HG02973 (cell line): ENCODE results near the gene PFDN6.
A peak's percentile ranks its signal among the peaks of the same experiment; 100 is the strongest.
"Not testable (repeated sequence)": the region's sequence is repeated elsewhere in the genome, so short reads cannot be mapped to it uniquely, and the experiment has no call there.

Source experiments
- ATAC-seq: cut with Tn5 transposase; IDR thresholded peaks from one replicate; pipeline ENCODE4 v1.9.1; 2021; ENCODE audit warnings: moderate library complexity; ENCODE audit not compliant: unreplicated experiment

Gene PFDN6

DNA sequence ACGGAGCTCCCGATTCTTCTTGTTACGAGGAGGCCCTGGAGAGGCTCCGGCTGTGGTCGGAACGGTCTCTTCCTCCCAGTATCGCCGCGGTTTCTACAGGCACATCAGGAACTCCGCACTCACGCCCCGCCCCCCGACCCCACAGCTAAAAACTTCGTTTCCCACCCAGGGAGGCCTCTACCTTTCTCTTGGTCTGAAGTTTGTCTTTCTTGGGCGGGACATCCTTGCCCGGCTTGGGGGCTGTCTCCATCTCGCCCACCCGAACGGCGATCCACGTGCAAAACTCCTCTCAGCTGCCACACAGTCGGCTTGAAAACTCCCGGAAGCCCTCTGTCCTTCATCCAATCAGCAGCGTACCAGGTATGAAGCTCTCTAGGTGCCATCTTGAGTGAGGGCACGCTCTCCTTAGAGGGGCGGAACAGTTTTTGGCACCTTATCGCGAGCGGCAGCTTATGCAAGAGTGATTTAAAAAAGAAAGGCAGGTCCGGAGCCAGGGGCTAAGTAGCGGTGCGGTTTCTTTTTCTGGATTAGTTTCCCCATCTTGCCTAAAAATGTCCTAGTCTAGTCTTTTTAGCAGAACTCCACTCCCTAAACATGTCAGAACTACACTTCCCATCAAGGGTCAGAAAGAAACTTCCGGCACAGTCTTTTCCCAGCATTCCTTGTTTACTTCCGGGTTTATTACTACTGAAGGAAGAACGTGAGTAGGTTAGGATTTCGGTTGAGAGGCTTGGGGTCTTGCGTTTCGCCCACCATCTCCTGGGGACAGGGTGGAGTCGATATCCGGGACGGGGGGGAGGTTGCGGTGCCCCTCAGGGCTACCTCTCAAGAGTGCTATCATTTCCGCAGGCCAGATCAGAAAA is at the start of gene PFDN6, which contains the start of gene WDR46:
PFDN6 (plus strand) TSS at position 681 of the 863 bp plus-strand sequence. CDS start 256 bp downstream, outside the sequence.
WDR46 (minus strand) TSS at position 319 of the 863 bp plus-strand sequence; CDS start at position 250, 69 bp downstream.
- ATAC-seq, result peak; percentile 71

DNA sequence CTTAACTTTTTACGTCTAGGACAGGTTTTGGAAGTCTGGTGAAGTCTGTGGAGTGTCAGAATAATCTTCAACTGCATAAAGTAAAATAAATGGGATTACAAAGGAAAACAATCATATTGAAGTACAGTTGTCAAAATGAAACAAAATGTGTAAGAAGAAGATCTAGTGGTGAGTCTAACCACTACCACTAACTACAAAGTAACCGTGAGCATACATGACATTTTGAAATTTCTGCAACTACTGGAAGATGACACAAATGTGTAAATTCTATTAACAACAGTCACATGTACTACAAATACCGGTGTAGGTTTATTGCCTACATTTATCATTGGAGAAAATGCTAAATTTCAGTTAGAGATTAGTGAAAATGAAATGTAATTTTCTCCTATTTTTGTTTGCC is 47.4 kb upstream of the PFDN6 start:
- no peak for ATAC-seq

DNA sequence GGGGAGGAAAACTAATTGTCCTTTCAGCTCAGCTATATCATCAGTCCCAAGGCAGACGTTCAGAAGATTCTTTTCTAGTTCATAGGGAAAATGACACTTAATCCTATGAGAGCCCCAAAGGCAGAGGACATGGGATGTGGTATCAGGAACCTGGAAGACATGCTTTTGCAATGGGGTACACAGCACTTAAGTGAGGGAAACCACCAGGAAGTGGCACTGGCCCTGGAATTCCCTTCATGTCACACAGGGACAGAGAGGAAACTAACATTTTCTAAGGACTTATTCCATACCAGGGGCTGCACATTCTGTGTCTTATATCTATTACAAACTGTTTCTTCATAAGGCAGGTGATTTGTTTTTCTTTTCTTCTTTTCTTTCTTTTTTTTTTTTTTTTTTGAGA is 45.9 kb upstream of the PFDN6 start:
- no peak for ATAC-seq

- ATAC-seq, result peak; percentile 35
Observed at GRCh38 chr6:33247977-33248642, 41.3 kb upstream of the PFDN6 start.

DNA sequence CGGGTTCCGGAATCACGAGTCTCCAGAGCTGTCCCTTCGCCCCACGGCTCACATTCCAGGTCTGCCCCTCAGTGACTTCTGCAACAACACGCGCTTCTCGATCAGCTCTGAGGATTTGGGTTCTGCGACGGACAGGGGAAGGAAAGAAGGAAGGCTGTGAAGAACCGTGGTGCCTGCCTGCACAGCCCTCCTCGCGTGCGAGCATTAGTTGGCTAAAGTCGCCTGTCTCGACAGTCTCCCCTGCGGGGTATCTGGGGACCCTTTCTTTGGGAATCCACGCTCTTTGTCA is 40.8 kb upstream of the PFDN6 start:
- peak; percentile 8 for ATAC-seq

DNA sequence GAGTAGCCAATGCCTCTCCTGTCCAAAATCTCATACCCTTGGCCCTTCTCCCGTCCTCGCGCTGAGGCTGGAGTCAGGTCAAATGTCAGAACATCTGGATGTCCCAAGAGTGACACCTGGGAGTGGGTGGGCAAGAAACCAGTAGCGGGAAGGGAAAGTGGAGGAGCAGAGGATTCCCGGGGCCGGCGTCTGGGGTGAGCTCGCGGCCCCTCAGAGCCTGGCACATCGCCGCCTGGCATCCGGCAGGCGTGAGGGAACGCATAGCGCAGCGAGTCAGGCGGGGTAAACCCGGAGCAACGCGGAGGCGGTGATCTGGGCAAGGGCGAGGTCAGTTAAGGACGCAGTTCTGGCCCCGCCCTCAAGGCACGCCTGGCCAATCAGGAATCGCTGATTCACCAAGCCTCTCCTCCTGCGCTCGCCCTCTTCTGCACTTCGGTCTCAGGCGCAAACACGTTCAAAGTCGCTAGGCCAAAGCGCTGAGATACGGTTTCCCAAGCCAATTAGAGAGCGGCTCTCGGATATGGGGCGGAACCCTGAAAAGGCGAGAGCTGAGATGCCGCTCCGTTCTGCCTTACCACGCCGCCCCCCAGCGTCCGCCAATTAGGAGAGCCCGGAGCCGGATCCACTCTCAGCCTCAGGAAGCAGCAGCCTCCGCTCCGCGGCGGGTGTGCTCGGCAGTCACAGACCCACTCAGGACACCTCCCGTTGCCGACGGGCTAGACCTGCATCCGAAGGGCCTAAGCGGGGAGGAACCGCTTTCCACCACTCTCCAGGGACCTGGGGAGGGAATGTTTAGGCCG is 40.3 kb upstream of the PFDN6 start:
- peak; percentile 83 for ATAC-seq

DNA sequence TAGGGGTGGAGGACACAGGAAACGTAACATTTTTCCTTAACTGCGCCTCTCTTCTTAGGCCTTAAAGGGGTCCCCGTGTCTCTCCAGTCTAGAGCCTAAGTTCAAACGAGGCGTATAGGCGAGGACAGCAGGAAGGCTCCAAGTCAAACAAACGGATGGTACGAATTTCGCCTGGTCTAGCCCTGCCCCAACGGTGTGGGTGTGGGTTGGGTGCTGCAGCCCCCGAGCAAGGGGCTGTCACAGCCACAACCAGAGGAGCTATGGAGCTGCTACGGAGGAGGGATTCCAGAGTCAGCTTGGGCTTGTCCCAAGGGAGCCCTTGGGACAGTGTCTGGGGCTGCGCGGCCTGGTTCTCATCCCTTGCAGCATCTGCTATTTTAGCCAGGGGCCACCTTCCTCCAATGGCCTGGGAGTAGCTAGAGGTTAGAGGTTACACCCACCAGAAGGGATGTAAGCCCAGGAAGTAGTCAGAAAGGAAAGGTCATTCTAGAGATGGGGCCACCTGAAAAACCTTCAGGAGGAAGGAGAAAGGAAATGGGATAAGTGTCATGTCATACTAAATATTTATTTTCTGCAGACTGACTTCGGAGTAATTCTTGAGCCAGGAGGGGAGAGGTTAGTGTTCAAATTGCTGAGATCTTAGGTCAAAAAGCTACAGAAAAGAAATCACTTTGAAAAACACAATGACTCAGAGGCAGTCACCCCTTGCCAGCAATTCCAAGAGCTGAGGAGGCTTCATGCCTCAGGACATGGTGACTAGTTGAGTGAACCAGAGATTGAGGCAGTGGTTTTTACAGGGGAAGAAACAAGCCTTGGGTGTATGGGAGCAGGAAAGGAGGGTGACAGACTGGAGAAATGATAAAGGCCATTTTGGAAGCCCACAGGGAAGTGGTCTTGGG is 39.4 kb upstream of the PFDN6 start:
- no peak for ATAC-seq

- ATAC-seq, result no peak
Observed at GRCh38 chr6:33250731-33251130, 38.7 kb upstream of the PFDN6 start.

DNA sequence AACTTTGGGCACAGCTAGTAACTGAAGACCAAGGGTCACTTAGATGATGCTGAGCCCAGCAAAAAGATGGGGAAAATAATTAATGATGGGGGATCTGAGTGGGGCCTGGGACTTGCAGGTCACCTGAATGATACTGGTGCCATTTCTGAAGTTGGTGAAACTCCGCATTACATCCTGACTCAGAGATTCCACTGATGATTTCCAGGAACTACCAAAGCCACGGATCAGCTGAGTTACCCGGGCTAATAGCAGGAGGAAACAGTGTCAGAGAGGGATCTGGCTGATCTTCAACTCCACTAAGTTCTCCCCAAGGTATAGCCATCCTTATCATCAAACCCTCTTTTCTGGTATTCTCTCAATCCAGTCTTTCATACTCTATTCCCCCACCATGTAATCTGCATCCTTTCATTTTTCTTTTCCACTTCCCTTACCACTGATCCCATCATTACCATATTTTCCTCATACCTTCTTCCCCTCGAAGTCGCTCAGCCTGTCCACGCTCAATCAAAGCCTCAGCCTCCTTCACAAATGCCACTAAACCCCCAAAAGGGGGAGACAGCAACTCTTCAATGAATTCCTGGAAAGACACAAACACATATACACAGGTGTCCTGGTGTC is 37.9 kb upstream of the PFDN6 start:
- ATAC-seq, result no peak

DNA sequence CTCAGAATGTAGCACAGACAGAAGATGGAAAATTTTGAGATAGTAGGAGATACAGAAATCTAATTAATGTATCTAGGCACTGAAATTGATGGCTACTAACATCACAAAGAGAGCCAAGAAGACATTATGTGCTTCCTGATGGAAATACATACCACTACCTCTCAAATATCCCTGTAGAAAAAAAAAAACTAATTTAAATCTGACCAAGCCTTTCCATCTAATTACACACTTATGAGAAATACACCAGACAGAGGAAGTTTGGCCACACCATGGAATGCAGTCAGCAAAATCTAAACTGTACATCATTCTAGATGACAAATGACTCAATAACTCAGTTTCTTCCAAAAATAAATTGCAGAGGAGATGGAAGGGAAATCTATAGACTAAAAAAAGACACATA is 36.6 kb upstream of the PFDN6 start:
- ATAC-seq, result no peak

DNA sequence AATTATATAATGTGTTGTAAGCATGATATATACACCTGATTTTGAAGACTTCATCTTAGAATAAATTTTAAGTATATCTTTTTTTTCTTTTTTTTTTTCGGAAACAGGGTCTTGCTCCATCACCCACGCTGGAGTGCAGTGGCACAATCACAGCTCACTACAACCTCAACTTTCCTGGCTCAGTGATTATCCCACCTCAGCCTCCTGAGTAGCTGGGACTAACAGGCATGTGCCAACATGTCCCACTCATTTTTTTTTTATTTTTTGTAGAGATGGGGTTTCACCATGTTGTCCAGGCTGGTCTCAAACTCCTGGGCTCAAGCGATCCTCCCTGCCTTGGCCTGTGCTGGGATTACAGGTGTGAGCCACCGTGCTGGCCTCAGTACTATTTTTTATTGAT is 34.8 kb upstream of the PFDN6 start:
- no peak for ATAC-seq

DNA sequence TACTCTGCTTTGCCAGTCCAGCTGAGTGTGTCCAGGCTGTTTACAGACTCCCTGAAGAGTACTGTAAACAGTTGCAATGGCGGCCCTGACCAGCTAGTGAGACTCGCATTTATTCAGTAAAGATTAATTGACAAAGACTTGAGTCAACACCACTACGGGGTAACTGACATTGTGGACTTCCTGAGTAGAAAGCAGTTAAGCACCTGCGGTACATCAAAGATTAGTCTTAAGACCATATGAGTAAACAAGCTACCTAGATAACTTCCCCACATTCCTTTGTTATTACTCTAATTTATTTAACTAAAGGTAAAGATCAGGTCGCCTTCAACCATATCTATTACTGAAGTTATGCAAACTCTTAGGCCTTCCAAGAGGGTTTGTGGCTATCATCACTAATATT is 30.4 kb upstream of the PFDN6 start:
- no peak for ATAC-seq

- ATAC-seq, result not testable (repeated sequence)
Observed at GRCh38 chr6:33262490-33262889, 26.9 kb upstream of the PFDN6 start.

GRCh38 chr6:33264015-33264414 is 25.4 kb upstream of the PFDN6 start:
- no peak for ATAC-seq

DNA sequence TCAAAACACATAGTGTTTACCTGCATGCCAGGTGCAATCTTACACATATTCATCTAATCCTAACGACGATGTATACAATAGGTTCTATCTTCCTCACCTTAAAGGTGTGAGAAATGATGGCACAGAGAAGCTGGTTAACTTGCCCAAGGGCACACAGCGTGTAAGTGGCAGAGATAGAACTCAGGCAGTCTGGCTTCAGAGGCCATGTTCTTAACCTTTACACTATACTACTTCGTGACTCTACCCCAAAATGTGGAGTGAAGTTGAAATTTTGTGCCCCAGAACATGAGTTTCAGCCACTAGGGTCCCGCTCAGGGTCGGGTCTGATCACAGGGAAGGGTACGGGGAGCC is 18.3 kb upstream of the PFDN6 start:
- ATAC-seq, result no peak

DNA sequence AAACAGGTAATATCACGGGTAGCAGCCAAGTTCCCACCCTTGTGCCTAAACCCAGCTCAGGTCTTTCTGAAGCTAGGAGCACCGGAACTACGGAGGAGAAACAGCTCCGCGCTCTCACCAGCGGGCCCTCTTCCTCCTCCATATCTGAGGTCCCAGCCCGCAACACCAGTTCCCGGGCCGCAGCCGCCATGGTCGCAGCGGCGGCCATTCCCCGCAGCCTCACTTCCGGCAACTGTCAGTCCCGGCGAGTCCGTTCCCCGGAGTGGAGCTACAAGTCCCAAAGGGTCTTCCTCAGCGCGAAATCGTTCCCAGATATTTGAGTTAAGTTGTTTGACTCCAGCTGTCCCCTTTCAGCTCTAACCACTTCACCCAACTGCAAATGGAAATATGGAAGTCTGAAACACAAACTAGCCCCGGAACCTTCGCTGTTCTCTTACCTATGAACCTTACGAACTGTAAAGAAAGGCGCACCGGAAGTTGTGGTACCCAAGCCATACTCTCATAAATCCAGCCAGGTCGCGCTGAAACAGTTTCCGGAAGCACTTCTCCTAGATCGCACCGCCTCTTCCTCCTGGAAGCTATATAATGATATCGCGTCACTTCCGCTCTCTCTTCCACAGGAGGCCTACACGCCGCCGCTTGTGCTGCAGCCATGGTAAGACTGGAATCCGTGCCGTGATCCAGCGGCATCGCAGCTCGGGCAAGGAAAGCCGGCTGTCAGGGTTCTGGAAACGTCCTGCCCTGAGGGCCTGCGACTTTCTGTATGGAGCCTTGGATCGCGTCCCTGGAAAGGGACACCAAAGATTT is 17.7 kb upstream of the PFDN6 start, which contains the start of the genes RPS18 and VPS52:
RPS18 (plus strand) TSS at position 608 of the 807 bp plus-strand sequence; CDS start at position 653, 45 bp downstream.
VPS52 (minus strand) TSS at position 409 of the 807 bp plus-strand sequence; CDS start at position 208, 201 bp downstream.
- ATAC-seq, result peak; percentile 62

DNA sequence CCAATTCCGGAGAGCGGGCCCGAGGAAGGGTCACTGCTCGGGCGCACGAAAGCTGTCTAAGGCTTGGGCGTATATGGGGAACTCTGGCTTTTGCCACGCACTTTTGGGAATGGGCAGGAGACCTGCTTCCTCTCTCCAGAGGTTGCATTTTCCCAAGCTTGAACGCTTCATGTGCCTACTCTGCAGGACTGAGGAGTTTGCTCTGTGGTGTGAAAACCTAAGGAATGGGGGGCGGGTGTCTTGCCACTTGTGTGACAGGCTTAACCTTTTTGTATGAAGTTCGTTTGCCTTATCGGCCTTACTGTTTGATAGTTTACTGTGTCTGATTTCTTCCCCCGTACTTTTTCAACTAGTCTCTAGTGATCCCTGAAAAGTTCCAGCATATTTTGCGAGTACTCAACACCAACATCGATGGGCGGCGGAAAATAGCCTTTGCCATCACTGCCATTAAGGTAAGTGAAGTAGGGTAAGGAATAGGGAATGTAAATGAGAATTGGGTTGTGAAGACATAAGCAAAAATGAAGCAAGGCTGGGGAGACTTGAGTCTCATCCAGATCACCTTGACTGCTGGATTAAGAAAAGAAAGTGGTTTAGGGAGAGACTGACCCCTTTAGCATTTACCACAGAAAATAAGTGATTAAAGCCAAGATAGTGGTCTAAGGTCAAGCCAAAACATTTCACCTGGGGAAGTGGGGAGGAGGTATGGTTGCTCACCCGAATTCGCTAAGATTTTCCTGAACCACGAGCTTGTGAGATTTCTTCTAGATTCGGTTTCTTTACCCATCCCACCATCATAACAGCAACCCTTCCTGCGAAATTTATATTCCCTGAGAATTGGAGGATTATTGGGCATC is 16.9 kb upstream of the PFDN6 start:
- no peak for ATAC-seq
